ENCODE data around the gene TATDN3.
"Not testable (repeated sequence)": the region's sequence is repeated elsewhere in the genome, so short reads cannot be mapped to it uniquely, and the experiment has no call there.

The TATDN3 gene

GRCh38 chr1:212791676-212792395 lies at the start of gene TATDN3, which contains the start of gene NSL1:
Gene TATDN3, plus strand, starts transcription at chr1:212791894. Its CDS starts 28 bp downstream, at chr1:212791922.
Gene NSL1, minus strand, starts transcription at chr1:212791777. Its CDS starts 14 bp downstream, at chr1:212791763.
- peak; percentile 96 to 97 for DNase-seq (ENCODE audit: low read depth in 2 of 2)

GRCh38 chr1:212743901-212744475 lies 47.7 kb upstream of the TATDN3 start:
- no peak for DNase-seq (ENCODE audit: low read depth in 2 of 2)

- DNase-seq (ENCODE audit: low read depth in 2 of 2) = no peak
Observed at GRCh38 chr1:212745303-212745702, 46.4 kb upstream of the TATDN3 start.

- no peak for DNase-seq (ENCODE audit: low read depth in 2 of 2)
Observed at GRCh38 chr1:212746546-212746945, 45.1 kb upstream of the TATDN3 start.

GRCh38 chr1:212749821-212750535 lies 41.7 kb upstream of the TATDN3 start:
- no peak for DNase-seq (ENCODE audit: low read depth in 2 of 2)

- DNase-seq (ENCODE audit: low read depth in 2 of 2) = no peak
Observed at GRCh38 chr1:212752252-212752933, 39.3 kb upstream of the TATDN3 start.

- no peak for DNase-seq (ENCODE audit: low read depth in 2 of 2)
Observed at GRCh38 chr1:212752934-212753497, 38.7 kb upstream of the TATDN3 start.

- no peak for DNase-seq (ENCODE audit: low read depth in 2 of 2)
Observed at GRCh38 chr1:212753749-212754148, 37.9 kb upstream of the TATDN3 start.

GRCh38 chr1:212754193-212754592 lies 37.5 kb upstream of the TATDN3 start:
- no peak for DNase-seq (ENCODE audit: low read depth in 2 of 2)

- DNase-seq (ENCODE audit: low read depth in 2 of 2) = no peak
Observed at GRCh38 chr1:212754680-212755079, 37.0 kb upstream of the TATDN3 start.

GRCh38 chr1:212759683-212760082 lies 32.0 kb upstream of the TATDN3 start:
- no peak for DNase-seq (ENCODE audit: low read depth in 2 of 2)

GRCh38 chr1:212760126-212760823 lies 31.4 kb upstream of the TATDN3 start:
- DNase-seq (ENCODE audit: low read depth in 2 of 2) = no peak

- no peak for DNase-seq (ENCODE audit: low read depth in 2 of 2)
Observed at GRCh38 chr1:212762234-212762633, 29.5 kb upstream of the TATDN3 start.

- no peak for DNase-seq (ENCODE audit: low read depth in 2 of 2)
Observed at GRCh38 chr1:212762839-212763238, 28.9 kb upstream of the TATDN3 start.

- DNase-seq (ENCODE audit: low read depth in 2 of 2) = not testable (repeated sequence)
Observed at GRCh38 chr1:212764718-212765281, 26.9 kb upstream of the TATDN3 start.

GRCh38 chr1:212766825-212767224 lies 24.9 kb upstream of the TATDN3 start:
- not testable (repeated sequence) for DNase-seq (ENCODE audit: low read depth in 2 of 2)

GRCh38 chr1:212769459-212770167 lies 22.1 kb upstream of the TATDN3 start:
- DNase-seq (ENCODE audit: low read depth in 2 of 2) = no peak

- DNase-seq (ENCODE audit: low read depth in 2 of 2) = no peak
Observed at GRCh38 chr1:212771341-212771740, 20.4 kb upstream of the TATDN3 start.

- no peak for DNase-seq (ENCODE audit: low read depth in 2 of 2)
Observed at GRCh38 chr1:212773011-212773410, 18.7 kb upstream of the TATDN3 start.

GRCh38 chr1:212774584-212774983 lies 17.1 kb upstream of the TATDN3 start:
- DNase-seq (ENCODE audit: low read depth in 2 of 2) = no peak

All from stimulated activated CD8-positive, alpha-beta memory T cell treated with anti-CD3 and anti-CD28 coated beads, Interleukin-7, amount 100 ng/mL, for 1 hour (primary cell).